HTR-8/SVneo (cell line): ENCODE data around the gene PIK3R6.

Experiments
- DNase-seq: peaks from one replicate; pipeline ENCODE4 v3.0.0; 2011; ENCODE audit warnings: low spot score, mixed read lengths; ENCODE audit not compliant: insufficient read length
- FAIRE-seq: peaks from 2 replicates; lab custom pipeline; 2011; peaks lifted over from hg19 to GRCh38; lab: Jason Lieb, UNC

PIK3R6 gene

DNA sequence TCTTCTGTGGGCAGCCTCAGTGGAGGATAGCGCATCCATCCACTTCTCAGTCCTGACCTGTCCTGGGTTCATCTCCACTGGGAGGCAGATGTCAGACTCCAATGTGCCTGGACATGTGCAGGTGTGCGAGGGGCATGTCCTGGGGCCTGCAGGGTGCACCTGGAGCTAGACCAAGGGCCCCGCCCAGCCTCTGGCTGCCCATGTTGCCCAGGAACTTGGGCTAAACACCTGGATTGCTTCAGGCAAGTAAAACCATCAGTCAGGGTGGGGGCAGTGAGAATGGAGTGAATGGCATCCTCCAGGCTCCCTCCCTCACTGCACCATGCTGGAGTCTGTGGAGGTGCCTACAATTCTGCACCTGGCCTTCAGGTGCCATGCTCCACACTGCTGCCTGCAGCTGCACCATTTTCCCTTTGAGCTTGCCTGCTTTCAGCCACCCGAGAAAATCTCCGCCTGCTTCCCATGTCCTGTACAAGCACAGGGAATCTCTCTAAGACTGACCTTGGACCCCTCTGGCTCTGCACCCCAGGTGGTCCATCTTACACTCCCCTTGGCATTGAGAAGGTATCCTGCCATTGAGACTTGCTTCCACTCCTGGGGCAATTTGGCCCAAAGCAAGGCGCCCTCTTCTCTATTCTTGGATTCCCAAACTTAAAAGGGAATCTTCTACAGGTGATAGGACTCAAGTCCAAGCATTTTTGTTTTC lies 66.2 kb downstream of the PIK3R6 start:
- DNase-seq, result no peak
- no peak for FAIRE-seq

DNA sequence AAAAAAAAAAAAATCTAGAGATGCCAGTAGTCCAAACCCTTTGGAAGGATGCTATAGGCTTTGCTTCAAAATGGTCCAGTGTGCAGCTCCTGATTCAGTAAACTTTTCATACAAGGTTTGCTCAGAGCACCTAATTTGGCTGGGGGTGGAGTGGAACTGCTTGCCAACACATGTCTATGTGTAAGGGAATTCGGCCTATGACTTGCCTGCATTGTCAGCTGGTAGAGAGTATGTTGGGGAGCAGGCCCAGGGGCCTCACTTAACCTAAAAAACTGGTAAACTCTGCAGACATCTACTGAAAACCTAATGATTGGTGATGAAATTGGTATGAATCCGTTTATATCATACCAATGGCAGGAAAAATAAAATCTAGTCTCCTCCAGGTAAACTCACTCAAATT lies 66.8 kb downstream of the PIK3R6 start:
- DNase-seq (no peak), FAIRE-seq (no peak)

DNA sequence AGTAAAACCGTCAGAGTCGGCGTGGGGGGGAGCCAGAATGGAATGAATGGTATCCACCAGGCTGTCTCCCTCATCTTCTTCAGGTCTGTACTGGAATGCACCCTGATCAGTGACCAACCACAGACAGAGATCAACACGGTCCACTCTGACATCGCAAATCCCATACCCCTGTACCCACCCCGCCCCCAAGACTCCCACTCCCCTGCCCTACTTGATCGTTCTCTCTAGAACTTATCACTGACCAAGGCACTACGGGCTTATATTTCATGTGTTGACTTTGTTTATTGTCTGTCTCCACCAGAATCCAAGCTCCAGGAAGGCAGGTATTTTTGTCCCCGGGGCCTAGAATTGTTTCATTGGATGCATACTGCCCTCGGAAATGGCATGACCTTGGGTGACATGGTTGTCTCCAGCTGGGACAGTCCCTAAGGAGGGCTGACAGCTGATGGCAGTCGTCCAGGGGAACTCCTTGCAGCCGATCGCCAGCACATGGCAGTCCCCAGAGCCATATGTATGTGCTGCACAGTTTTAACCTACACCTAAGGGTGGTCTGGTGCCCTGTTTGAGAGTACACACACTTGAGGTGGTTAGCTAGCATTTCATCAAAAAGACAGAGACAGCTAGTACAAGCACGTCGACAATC lies 67.8 kb downstream of the PIK3R6 start:
- DNase-seq (no peak), FAIRE-seq (no peak)

DNA sequence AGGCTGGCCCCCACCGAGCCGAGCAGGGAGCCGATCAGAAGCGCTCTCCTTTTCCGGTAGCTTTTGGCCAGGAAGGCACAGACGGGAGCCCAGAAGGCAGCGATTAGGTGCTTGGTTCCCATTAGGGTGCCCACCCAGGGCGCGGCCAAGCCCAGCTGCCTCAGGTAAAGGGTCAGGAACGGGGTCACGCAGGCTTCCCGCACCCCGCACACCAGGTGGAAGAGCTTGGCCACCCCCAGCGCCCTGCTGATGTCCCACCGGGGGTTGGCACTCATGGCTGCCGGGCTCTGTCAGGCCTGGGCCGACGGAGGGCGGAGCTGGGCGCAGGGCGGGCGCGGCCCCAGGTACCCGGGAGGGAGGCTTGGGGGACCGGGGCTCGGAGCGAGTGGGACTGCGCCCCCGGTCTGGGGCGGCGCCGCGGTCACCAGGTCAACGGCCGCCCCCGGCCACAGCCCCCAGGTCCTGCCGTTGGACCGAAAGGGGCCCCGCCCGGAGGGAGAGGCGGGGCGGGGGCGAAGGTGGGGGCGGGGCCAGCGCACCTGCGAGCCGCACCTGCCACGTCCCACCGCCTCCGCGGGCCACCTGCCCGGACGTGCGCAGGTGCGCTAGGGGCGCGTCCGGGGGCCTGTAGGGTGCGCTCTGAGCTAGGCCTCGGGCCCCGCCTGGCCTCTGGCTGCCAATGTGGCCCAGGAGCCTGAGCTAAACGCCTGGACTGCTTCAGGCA lies 68.5 kb downstream of the PIK3R6 start, which contains the start of gene MFSD6L:
Gene MFSD6L, minus strand, starts transcription at position 520 of the 724 bp plus-strand sequence. Its CDS starts 245 bp downstream, at position 275.
- DNase-seq, result no peak
- no peak for FAIRE-seq

DNA sequence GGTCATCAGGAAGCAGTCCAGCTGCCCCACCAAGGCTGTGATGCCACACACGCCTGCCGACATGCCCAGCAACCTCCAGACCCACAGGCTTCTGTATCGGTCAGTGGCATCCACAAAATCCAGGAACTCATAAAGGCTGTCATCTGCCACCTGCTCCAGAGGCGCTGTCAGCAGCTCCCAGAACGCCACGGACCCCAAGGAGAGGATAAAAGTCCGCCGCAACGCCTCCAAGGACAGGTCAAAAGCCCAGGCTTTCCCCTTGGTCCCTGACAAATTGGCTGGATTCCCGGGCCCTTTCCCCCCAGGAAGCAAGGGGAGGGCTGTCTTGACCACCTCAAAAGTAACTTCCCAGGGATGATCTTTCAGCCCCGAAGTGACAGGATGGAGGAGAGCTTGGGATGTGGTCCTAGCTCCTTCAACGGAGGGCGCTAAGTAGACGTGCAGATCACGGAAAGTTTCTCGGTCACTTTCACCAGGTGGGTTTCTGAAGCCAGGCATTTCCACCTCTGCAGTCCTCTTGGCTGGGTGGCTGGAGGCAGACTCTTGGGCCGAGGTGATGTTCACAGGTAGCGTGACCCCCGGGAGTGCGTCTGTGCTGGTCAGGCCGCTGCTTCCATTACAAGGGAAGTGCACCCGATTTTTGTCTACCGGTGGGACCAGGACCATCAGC lies 69.2 kb downstream of the PIK3R6 start:
- FAIRE-seq, result no peak
- DNase-seq, result no peak

DNA sequence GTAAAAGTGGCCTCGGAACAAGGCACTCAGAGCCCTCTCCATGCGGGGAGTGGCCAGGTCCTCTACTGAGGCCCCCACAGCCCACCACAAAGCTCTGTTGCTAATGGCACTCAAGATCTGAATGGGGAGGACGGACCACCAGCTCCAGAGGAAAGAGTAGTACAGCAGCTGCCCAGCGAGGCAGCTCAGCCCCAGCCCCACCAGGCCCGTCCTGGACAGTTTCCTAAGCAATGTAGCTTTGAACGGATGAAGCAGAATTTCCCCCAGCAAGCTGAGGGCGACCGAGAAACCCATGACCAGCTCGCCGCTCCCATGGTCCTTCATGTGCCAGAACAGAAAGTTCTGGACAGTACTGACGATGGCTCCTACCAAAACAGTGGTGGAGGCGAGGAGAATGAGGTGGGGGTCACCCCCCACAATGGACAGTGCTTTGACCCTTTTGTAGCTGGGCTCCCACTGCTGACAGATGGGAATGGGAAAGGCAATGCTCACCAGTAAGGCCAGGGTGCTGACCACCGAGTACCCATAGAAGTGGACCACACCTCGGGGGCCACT lies 69.8 kb downstream of the PIK3R6 start:
- no peak for DNase-seq
- no peak for FAIRE-seq

DNA sequence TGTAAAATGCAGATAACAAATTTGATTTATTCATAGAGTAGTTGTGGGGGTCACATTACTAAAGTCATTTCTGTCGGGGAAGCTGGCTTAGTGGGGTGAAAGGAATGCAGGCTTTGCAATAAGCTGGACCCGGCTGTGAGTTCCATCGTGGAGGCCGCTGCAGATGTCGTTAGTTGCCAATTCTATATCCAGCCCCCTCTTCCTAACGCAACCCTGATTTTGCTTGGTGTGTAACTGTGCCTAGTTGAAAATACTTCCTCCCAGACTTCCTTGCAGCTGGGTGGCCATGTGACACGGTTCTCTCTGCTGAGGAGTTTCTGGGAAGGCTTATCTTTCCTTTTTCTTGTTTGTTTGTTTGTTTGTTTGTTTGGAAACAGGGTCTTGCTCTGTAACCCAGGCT lies 72.8 kb downstream of the PIK3R6 start:
- FAIRE-seq (no peak), DNase-seq (no peak)

DNA sequence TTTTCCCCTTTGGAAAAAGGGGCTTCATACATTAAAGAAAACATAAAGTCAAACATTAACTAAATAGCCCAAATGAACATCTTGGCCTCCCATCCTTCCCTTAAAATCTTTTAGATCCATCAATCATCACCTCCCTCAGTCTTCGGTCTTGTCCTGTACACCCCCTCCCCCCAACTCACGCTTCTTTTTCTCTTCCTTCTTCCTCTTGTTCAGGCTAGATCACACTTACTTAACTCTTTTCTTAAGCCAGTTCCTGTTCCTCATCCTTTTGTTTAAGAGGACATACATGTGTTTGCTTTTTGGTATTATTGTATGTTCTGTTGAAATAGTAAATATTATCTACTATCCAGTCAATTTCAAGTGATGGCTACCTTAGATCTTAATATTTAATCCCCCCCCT lies 73.8 kb downstream of the PIK3R6 start:
- FAIRE-seq, result no peak

DNA sequence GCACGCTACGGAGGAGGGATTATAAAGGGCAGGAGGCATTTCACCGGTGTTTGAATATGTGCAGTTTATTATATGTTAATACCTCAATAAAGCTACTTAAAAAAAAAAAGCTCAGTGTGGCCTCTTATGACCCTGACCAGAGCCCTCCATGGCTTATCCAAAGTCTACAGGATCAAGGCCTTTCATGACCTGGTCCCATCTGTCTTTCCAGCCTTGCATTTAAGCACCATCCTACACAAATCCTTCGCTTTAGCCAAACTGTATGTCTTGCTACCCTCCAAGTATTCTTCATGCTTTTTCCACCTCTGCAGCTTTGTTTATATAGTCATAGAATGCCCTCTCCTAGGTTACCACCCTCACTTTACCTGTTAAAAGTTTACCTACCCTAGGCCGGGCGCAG lies 74.8 kb downstream of the PIK3R6 start:
- FAIRE-seq, result no peak
- no peak for DNase-seq

More for the DNA sequence above, 73.8 kb downstream of the PIK3R6 start:
- no peak for DNase-seq

DNA sequence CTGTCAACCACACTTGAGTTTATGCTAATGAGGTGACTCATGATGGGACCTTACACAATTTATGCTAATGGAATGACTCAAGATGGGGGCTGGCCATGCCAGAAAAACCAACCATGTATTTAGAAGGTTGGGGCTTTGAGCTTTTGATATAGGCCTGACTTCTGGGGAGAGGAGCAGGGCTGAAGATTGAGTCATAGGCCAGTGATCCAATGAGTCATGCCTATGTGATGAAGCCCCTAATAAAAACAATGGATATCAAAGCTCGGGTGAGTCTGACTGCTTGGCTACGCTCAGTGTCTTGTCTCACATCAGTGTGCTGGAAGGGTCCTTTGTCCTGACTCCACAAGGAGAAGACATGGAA lies 75.6 kb downstream of the PIK3R6 start:
- FAIRE-seq (no peak), DNase-seq (no peak)

DNA sequence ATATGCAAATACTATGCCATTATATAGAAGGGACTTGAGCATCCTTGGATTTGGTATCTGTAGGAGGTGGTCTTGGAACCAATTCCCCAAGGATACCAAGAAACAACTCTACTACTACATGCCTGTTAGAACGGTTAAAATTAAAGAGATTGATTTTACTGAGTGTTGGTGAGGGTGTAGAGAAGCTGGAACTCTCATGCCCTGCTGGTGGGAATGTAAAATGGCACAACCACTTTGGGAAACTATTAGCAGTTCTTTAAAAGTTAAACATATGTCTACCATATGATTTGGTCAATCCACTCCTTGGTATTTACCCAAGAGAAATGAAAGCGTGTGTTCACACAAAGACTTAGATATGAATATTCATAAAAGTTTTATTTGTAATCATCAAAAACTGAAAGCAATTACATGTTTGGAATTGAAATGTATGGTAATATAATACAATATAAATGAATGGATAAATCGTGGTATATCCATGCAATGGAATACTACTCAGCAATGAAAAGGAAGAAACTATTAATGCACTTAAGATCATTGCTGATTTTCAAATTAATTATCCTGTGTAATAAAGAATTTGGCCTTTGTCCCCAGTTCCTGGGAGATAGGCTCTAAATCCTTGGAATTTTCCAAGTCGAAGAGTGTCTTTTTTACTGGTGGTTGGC lies 76.1 kb downstream of the PIK3R6 start:
- FAIRE-seq (no peak), DNase-seq (no peak)

DNA sequence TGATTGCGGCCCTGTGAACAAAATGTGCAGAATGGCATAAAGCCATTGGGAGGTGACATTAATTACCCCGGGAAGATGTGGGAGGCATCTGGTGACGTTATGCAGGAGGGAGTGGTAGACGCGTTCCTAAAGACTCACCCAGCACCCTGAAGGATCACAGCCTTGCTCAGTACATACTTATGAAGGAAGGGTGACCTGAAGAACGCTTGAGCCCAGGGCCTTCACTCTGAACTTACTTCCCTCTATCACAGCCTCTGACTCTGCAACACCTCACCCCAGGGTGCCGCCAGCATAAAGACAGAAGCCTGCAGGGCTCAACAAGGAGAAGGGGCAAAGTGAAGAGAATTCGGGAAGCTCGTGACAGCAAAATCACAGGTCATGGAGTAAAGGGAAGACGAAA lies 77.7 kb downstream of the PIK3R6 start:
- DNase-seq (no peak), FAIRE-seq (no peak)

DNA sequence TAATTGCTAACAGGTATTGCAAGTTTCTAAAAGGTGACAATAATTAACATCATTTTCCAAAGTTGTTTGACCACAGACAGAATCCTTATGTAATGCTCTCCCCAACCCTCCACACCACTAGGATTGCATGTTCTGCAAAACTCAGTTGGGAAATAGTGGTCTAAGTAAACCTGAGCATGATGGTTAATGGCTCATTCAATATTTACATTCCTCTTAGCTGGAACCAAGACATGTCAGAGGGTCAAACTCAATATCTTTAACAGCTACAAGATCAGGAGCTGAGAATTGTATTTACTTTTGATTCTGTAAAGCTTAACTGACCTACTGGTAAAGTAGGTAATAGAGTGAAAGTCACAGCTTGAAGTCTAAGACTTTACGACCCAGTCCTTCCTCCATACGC lies 78.5 kb downstream of the PIK3R6 start:
- FAIRE-seq (no peak), DNase-seq (no peak)

DNA sequence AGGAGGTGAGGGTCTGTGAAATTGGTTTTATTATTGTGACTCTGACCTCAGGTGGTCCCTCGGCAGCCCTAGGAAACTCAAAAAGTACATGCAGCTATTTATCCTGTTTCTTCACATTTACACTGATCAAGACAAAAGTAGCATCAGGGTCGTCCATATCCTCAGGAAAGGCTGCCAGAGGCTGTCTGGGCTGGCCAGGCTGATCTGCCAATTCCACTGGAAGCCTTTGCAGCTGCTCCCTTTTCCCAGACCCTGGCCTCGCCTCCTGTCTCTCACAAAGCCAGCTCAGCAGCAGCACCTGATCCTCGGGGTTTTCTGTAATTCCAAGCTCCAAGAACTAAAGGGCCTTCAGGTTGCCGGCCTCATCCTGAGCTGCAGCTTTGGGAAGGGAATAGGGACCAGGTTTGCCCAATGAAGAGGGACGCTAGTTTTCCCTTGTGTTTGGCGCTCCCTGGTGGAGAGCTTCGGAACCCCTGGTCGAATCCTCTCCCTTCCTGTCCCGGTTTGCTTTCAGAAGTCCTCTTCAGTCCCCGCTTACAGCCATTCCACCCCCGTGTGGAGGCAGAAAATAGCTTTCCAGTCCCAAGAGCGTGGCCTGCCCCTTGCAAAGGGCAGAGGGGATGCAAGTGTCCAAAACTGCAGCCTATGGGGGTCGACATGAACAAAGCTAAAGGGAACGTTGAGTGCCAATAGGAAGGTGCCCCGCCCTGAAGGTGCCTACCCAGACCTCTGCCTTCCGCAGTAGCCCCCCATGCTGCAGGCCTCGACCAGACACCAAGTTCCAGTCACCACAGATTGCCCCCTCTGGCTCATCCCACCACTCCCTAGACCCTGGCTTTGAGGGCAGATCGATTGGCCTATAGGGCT lies 81.7 kb downstream of the PIK3R6 start:
- DNase-seq, result peak; percentile 84
- FAIRE-seq, result peak; percentile 48

DNA sequence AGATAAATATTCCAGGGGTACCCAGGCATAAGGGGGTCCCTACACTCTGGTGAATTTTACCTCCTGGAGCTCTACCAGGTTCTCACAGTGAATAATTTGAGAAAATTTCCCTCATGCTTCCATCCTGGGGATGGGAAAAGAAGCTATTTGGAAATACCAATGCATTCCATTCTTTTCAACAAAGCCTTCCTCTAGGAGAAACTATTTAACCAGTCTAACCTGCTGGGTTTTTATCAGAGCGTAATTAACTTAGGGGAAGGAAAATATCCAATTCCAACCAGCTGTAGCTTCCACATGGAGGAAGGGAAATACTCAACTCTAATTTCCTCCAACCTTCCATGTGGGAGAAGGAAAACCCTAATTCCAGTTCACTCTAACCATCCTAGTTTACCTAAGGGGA lies 85.3 kb downstream of the PIK3R6 start:
- DNase-seq (no peak), FAIRE-seq (no peak)

DNA sequence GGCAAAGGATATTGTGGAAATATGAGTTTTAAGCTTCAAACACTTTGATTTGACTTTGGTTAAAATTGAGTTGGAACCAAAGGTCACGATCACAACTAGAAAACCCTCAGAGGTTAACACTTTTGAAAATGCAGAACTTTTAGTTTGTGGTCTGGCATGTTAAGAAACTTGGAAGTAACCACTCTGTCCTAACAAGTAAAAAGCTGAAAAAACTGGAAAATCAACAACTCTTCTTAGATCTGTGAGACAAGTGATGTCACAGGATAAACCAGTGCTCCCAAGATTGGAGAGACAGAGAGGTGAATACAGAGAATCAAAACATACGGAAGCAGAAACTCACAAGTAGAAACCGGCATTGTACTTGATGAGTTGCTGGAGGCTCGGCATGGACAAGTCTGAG lies 85.7 kb downstream of the PIK3R6 start:
- FAIRE-seq, result no peak
- DNase-seq, result no peak

DNA sequence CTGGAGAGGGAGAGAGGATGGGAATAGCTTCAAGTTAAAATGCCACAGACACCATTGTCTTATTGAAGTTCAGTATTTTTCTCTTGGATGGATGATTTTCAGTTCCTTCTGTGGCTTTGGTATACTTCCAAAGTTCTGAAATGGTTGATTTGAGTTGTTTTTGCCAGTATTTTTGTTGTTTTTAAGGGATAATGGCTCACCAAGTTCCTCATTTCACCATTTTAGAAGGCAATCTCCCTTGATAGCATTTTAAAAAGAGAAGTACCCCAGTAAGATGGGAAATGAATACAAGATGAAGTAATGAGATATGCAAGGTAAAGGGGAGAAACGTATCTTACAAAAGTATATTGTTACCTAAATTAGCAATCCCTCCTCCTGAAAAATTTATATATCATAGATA lies 90.6 kb downstream of the PIK3R6 start:
- DNase-seq (no peak), FAIRE-seq (no peak)

DNA sequence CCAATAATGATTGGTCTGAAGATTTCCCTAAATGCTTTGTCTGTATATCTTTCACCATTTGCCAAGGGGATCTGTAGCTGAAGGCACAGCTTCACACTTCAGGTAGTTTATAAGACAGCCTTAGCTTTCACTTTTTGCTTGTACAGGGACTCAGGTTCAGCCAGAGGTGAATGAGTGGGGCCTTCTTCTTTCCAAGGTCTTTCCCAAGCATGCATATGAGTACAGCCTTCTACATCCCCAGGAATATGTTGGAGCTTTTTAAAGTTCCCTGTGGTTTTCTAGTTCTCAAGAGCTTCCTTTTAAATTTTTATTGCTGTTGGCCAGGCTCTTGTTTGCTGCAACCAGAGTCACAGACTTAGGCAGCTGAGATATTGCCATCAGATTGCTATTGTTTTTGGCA lies 91.2 kb downstream of the PIK3R6 start:
- no peak for FAIRE-seq

DNA sequence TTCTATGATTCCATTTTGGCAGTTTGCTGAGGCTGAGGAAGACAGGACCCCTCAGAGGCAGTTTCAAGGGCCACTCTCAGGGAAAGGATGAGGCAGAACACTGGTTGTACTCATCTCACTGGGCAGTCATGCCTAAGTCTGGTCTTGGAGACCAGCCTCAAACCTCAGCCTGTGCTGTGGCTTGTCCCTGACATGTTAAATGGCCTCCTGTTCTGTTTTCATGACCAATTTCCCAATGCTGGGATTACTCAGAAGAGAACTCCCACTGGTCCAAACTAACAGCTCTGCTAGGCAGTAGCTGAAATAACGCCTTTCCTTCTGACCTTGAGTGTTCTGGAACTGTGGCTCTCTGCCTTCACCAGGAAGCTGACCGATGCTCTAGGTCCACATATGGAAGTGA lies 100.7 kb downstream of the PIK3R6 start:
- DNase-seq (no peak), FAIRE-seq (no peak)

More for the DNA sequence above, 91.2 kb downstream of the PIK3R6 start:
- DNase-seq, result no peak
